Tibial nerve (tissue), 4 donors: ENCODE measurements around the gene MIER2. TPM values are rescaled to one million over a fixed set of nuclear protein-coding genes. Genes with fewer than 3 reads are reported as not detected.

Experiments
- DNase-seq, 2 donors: peaks; one replicate each; pipeline ENCODE4 v3.0.0-alpha.2; 2019; ENCODE audit warnings: low spot score in 2 of 2
- H3K27ac ChIP-seq, 4 donors: fragments of 200-600 bp; sonication (generic) in 3 of 4; one replicate each; pipeline ENCODE4 v1.5.1; 2017 to 2019; ENCODE audit warnings: mild to moderate bottlenecking in 1 of 4
- H3K27me3 ChIP-seq, 2 donors: fragments of 200-600 bp; sonication (generic) in 1 of 2; one replicate each; pipeline versions ENCODE4 v1.5.1 to v1.6.0; 2017 to 2019
- H3K36me3 ChIP-seq, 3 donors: fragments of 200-600 bp; sonication (generic); one replicate each; pipeline ENCODE4 v1.5.1; 2018 to 2019
- H3K4me1 ChIP-seq, 4 donors: fragments of 200-600 bp; sonication (generic) in 3 of 4; one replicate each; pipeline ENCODE4 v1.5.1; 2017 to 2019
- H3K4me3 ChIP-seq, 4 donors: fragments of 200-600 bp; sonication (generic) in 3 of 4; one replicate each; pipeline ENCODE4 v1.5.1; 2017 to 2019; ENCODE audit warnings: mild to moderate bottlenecking in 1 of 4, moderate library complexity in 1 of 4
- H3K9me3 ChIP-seq, 4 donors: fragments of 200-600 bp; sonication (generic) in 3 of 4; one replicate each; pipeline ENCODE4 v1.5.1; 2017 to 2019
- EP300 ChIP-seq, 2 donors: sonication (generic); formaldehyde crosslinking; IDR thresholded peaks; one replicate each; pipeline ENCODE4 v1.6.1; 2017; ENCODE audit warnings: antibody characterized with exemption in 2 of 2, mild to moderate bottlenecking in 1 of 2
- POLR2A ChIP-seq, 2 donors: fragments of 450-650 bp; IDR thresholded peaks; one replicate each; pipeline ENCODE4 v1.6.1; 2017; ENCODE audit warnings: antibody characterized with exemption in 2 of 2, mild to moderate bottlenecking in 2 of 2, moderate library complexity in 2 of 2
- WGBS, 2 donors: methylation state at CpG; one replicate each; pipeline ENCODE4 v1.1.5; 2018; 5-methylcytosine and 5-hydroxymethylcytosine counted together
- total RNA-seq, 4 donors: library from RNA; depleted of rRNA; stranded (reverse); fragments of >200 nt; gene quantifications; one replicate each; pipeline ENCODE4 v1.1.0, GENCODE V29; 2016
- TF ChIP-seq, protein P1 (sequence below), 5 experiments: fragments of 200-600 bp in 3 of 5; fragments of 450-650 bp in 2 of 5; sonication (generic) in 3 of 5; IDR thresholded peaks; one replicate each; pipeline ENCODE4 v1.5.1; 2016 to 2019; ENCODE audit warnings: antibody characterized with exemption in 5 of 5, mild to moderate bottlenecking in 3 of 5, moderate library complexity in 2 of 5

Gene MIER2
- total RNA-seq, 4 donors from 2014 or later = 17.8 to 20.7 (median 19.1) TPM

DNA sequence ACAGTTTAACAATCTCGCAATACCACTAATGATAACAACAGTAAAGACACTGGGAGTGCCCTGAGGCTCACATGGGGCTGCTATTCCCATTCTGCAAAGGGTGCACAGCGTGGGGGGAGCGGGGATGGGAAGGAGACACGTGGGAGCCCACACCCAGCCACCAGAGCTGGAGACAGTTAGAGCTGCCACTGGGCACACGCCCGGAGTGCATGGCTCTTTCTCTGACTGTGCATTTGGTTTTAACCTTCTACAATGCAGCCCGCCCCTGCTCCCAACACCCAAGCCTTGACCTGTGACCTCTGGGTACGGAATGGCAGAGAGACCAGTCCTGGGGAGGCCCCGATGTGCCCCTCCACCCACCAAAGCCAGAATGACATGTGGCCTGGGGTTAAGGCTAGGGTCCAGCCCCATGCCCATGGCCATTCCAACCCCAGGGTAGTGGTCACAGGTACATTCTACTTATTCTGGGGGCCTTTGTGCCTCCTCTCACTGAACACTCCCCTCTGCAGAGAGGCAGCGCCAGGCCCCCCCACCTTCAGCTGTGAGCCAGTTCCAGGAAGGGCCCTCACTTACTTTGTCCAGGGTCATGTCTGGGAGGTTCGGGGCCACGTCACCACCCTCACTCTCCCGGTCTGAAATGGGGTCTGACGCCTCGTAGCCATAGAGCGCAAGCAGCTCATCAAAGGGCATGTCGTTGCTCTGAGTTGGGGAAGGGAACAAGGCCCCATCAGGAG is 17.1 kb downstream of the MIER2 start:
- H3K9me3 ChIP-seq = peaks cover 0 to 25% (median 2%) of the 10 kb centered on the region in 4 donors
- H3K27me3 ChIP-seq = no peaks in the 10 kb centered on the region
- TF ChIP-seq, protein P1, sequence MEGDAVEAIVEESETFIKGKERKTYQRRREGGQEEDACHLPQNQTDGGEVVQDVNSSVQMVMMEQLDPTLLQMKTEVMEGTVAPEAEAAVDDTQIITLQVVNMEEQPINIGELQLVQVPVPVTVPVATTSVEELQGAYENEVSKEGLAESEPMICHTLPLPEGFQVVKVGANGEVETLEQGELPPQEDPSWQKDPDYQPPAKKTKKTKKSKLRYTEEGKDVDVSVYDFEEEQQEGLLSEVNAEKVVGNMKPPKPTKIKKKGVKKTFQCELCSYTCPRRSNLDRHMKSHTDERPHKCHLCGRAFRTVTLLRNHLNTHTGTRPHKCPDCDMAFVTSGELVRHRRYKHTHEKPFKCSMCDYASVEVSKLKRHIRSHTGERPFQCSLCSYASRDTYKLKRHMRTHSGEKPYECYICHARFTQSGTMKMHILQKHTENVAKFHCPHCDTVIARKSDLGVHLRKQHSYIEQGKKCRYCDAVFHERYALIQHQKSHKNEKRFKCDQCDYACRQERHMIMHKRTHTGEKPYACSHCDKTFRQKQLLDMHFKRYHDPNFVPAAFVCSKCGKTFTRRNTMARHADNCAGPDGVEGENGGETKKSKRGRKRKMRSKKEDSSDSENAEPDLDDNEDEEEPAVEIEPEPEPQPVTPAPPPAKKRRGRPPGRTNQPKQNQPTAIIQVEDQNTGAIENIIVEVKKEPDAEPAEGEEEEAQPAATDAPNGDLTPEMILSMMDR (IDR thresholded peaks at IDR 0.05) = no peak
- TF ChIP-seq POLR2A (IDR thresholded peaks at IDR 0.05) (no peak), EP300 (IDR thresholded peaks at IDR 0.05) (no peak)
- DNase-seq = no peak
- WGBS, 2 donors = 98 to 99% methylated on average over 17 of the region's 17 CpGs
- H3K36me3 ChIP-seq = peaks cover 0 to 97% (median 28%) of the 10 kb centered on the region in 3 donors
- H3K27ac ChIP-seq = no peak overlapping the region
- H3K4me1 ChIP-seq = no peaks in the 10 kb centered on the region
- H3K4me3 ChIP-seq = no peak overlapping the region

DNA sequence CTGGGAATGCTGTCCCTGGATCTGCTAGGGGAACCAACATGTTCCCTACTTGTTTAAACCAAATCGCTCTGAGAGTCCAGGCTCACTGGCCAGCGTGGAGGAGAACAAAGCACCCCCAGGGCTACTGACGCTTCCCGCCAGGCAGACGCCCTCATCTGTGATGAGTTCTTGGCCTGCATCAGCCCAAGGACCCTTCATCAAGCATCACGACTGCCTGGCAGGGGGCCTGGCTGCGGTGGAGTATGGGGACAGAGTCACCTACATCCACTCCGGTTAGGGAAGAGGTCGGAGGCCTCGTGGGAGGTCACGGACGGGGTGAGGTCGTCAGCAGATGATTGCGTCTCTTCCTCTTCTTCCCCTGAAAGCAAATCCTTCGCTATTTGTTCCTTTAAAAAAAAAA is 17.7 kb downstream of the MIER2 start:
- Histone ChIP-seq H3K4me1 (no peaks in the 10 kb centered on the region), H3K4me3 (no peak overlapping the region), H3K27me3 (no peaks in the 10 kb centered on the region), H3K36me3 (peaks cover 0 to 98% (median 28%) of the 10 kb centered on the region in 3 donors), H3K27ac (no peak overlapping the region), H3K9me3 (peaks cover 0 to 25% (median 2%) of the 10 kb centered on the region in 4 donors)
- WGBS, 2 donors = 90 to 94% methylated on average over 15 of the region's 15 CpGs
- no peak for DNase-seq
- TF ChIP-seq, protein P1 (IDR thresholded peaks at IDR 0.05) = no peak
- TF ChIP-seq EP300 (IDR thresholded peaks at IDR 0.05) (no peak), POLR2A (IDR thresholded peaks at IDR 0.05) (no peak)

DNA sequence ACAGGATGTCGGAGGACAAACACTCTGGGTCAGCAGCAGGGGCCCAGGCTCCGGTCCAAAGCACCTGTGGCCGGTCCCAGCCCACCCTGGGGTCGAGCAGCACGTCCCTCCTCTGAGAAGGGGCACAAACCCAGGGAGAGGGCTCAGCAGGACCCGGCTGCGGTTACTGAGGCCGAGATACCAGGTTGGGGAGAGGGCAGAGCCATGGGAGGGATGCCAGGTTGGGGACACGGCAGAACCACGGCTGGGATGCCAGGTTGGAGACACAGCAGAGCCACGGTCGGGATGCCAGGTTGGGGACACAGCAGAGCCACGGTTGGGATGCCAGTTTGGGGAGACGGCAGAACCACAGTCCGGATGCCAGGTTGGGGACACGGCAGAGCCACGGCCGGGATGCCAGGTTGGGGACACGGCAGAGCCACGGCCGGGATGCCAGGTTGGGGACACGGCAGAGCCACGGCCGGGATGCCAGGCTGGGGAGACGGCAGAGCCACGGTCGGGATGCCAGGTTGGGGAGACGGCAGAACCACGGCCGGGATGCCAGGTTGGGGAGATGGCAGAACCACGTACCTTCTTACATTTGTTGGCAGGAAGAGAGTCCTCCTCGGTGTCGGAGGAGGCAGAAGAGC is 18.5 kb downstream of the MIER2 start:
- H3K9me3 ChIP-seq = peaks cover 0 to 24% (median 2%) of the 10 kb centered on the region in 4 donors
- no peak overlapping the region for H3K4me3 ChIP-seq
- 91 to 96% methylated on average over 28 to 33 of the region's 33 CpGs for WGBS, 2 donors
- H3K4me1 ChIP-seq = no peaks in the 10 kb centered on the region
- no peak overlapping the region for H3K27ac ChIP-seq
- peaks cover 0 to 98% (median 21%) of the 10 kb centered on the region in 3 donors for H3K36me3 ChIP-seq
- TF ChIP-seq EP300 (IDR thresholded peaks at IDR 0.05) = no peak
- no peak for TF ChIP-seq POLR2A (IDR thresholded peaks at IDR 0.05)
- TF ChIP-seq, protein P1 (IDR thresholded peaks at IDR 0.05) = no peak
- H3K27me3 ChIP-seq = no peaks in the 10 kb centered on the region
- no peak for DNase-seq

- no peak overlapping the region for H3K4me3 ChIP-seq
- TF ChIP-seq POLR2A (IDR thresholded peaks at IDR 0.05) = no peak
- TF ChIP-seq, protein P1 (IDR thresholded peaks at IDR 0.05) = no peak
- no peak for TF ChIP-seq EP300 (IDR thresholded peaks at IDR 0.05)
- no peaks in the 10 kb centered on the region for H3K27me3 ChIP-seq
- DNase-seq = no peak
- H3K4me1 ChIP-seq = no peaks in the 10 kb centered on the region
- H3K9me3 ChIP-seq = peaks cover 0 to 17% (median 2%) of the 10 kb centered on the region in 4 donors
- WGBS, 2 donors = 85 to 94% methylated on average over 22 of the region's 24 CpGs
- no peak overlapping the region for H3K27ac ChIP-seq
- H3K36me3 ChIP-seq = peaks cover 0 to 98% (median 19%) of the 10 kb centered on the region in 3 donors
Measured at GRCh38 chr19:325173-325936, 19.2 kb downstream of the MIER2 start.
